ENCODE measurements around the gene JAKMIP2.

Gene JAKMIP2

DNA sequence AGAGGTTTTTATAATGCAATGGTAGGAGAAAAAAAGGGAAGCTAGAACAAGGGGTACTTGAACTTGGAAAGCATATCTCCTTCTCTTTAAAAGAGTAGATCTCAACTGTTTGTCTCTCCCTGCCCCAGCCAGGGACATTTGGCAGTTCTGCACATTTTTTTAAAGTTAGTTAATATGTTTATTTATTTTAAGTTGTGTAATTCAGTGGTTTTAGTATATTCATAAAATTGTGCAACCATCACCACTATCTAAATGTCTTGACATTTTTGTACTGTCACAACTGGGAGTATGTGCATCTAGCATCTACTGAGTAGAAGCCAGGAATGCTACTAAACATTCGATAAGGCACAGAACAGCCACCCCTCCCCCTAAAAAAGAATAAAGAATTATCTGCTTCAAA is 169.2 kb downstream of the JAKMIP2 start:
- Histone ChIP-seq H3K9me3 (no peaks in the 10 kb centered on the region), H3K4me3 (ENCODE audit: low read depth in 1 of 2, low read length in 1 of 2) (no peak overlapping the region), H3K4me1 (ENCODE audit: control insufficient read depth in 1 of 2, insufficient read depth in 1 of 2, low read depth in 1 of 2, low read length in 1 of 2) (no peaks in the 10 kb centered on the region), H3K27ac (no peak overlapping the region), H3K27me3 (no peaks in the 10 kb centered on the region), H3K36me3 (no peaks in the 10 kb centered on the region)
- TF ChIP-seq, protein P1, sequence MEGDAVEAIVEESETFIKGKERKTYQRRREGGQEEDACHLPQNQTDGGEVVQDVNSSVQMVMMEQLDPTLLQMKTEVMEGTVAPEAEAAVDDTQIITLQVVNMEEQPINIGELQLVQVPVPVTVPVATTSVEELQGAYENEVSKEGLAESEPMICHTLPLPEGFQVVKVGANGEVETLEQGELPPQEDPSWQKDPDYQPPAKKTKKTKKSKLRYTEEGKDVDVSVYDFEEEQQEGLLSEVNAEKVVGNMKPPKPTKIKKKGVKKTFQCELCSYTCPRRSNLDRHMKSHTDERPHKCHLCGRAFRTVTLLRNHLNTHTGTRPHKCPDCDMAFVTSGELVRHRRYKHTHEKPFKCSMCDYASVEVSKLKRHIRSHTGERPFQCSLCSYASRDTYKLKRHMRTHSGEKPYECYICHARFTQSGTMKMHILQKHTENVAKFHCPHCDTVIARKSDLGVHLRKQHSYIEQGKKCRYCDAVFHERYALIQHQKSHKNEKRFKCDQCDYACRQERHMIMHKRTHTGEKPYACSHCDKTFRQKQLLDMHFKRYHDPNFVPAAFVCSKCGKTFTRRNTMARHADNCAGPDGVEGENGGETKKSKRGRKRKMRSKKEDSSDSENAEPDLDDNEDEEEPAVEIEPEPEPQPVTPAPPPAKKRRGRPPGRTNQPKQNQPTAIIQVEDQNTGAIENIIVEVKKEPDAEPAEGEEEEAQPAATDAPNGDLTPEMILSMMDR (IDR thresholded peaks at IDR 0.05): no peak

GRCh38 chr5:147611483-147611882 is 171.0 kb downstream of the JAKMIP2 start:
- Histone ChIP-seq H3K9me3 (no peaks in the 10 kb centered on the region), H3K27ac (no peak overlapping the region), H3K4me3 (ENCODE audit: low read depth in 1 of 2, low read length in 1 of 2) (no peak overlapping the region), H3K36me3 (no peaks in the 10 kb centered on the region), H3K4me1 (ENCODE audit: control insufficient read depth in 1 of 2, insufficient read depth in 1 of 2, low read depth in 1 of 2, low read length in 1 of 2) (no peaks in the 10 kb centered on the region), H3K27me3 (no peaks in the 10 kb centered on the region)
- TF ChIP-seq, protein P1 (IDR thresholded peaks at IDR 0.05): no peak

- no peak overlapping the region for H3K4me3 ChIP-seq (ENCODE audit: low read depth in 1 of 2, low read length in 1 of 2)
- no peaks in the 10 kb centered on the region for H3K36me3 ChIP-seq
- H3K9me3 ChIP-seq: no peaks in the 10 kb centered on the region
- no peaks in the 10 kb centered on the region for H3K27me3 ChIP-seq
- TF ChIP-seq, protein P1 (IDR thresholded peaks at IDR 0.05): no peak
- no peak overlapping the region for H3K27ac ChIP-seq
- H3K4me1 ChIP-seq (ENCODE audit: control insufficient read depth in 1 of 2, insufficient read depth in 1 of 2, low read depth in 1 of 2, low read length in 1 of 2): no peaks in the 10 kb centered on the region
Measured at GRCh38 chr5:147610798-147611197, 171.7 kb downstream of the JAKMIP2 start.

DNA sequence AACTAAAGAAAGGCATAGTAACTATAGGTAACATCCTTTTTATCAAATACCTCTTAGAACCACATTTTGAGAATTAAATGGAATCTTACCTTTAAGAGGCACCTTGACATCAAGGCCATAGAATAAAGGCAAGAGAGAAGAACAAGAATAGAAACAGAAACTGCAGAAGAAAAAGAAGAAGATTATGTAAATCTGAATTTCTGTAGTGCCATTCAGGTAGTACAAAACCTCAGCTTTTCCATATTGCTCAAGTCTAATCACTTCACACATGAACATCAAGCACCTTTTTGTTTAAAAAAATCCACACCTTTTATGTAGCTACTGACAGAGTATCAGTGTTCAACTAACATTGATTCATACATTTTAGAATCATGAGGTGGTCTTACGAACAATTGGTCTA is 180.9 kb downstream of the JAKMIP2 start:
- TF ChIP-seq, protein P1 (IDR thresholded peaks at IDR 0.05): no peak
- no peak overlapping the region for H3K4me3 ChIP-seq (ENCODE audit: low read depth in 1 of 2, low read length in 1 of 2)
- no peaks in the 10 kb centered on the region for H3K9me3 ChIP-seq
- no peak overlapping the region for H3K27ac ChIP-seq
- no peaks in the 10 kb centered on the region for H3K27me3 ChIP-seq
- no peaks in the 10 kb centered on the region for H3K36me3 ChIP-seq
- no peaks in the 10 kb centered on the region for H3K4me1 ChIP-seq (ENCODE audit: control insufficient read depth in 1 of 2, insufficient read depth in 1 of 2, low read depth in 1 of 2, low read length in 1 of 2)

GRCh38 chr5:147591120-147591519 is 191.4 kb downstream of the JAKMIP2 start:
- TF ChIP-seq, protein P1 (IDR thresholded peaks at IDR 0.05): no peak
- Histone ChIP-seq H3K4me1 (ENCODE audit: control insufficient read depth in 1 of 2, insufficient read depth in 1 of 2, low read depth in 1 of 2, low read length in 1 of 2) (no peaks in the 10 kb centered on the region), H3K9me3 (no peaks in the 10 kb centered on the region), H3K27me3 (no peaks in the 10 kb centered on the region), H3K27ac (no peak overlapping the region), H3K36me3 (no peaks in the 10 kb centered on the region), H3K4me3 (ENCODE audit: low read depth in 1 of 2, low read length in 1 of 2) (no peak overlapping the region)

DNA sequence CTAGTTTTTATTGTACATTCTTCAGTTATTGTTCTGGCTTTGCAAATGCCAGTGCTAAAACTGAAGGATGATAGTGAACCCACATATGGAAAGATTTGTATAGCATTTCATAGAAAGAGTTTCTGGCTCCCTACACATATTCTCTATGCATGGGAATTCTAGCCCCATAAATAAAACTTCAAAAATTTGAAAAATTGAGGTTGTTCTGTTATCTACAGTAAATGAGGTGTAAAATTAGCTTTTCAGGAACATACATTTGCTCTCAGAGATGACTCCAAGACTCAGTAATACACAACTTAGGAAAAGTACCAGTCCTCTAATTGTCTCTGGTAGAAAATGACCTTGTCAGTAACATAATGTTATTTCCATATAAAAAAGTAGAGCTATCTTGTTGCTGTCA is 192.4 kb downstream of the JAKMIP2 start:
- H3K4me3 ChIP-seq (ENCODE audit: low read depth in 1 of 2, low read length in 1 of 2): no peak overlapping the region
- no peaks in the 10 kb centered on the region for H3K9me3 ChIP-seq
- no peaks in the 10 kb centered on the region for H3K27me3 ChIP-seq
- H3K36me3 ChIP-seq: no peaks in the 10 kb centered on the region
- H3K27ac ChIP-seq: no peak overlapping the region
- TF ChIP-seq, protein P1 (IDR thresholded peaks at IDR 0.05): no peak
- no peaks in the 10 kb centered on the region for H3K4me1 ChIP-seq (ENCODE audit: control insufficient read depth in 1 of 2, insufficient read depth in 1 of 2, low read depth in 1 of 2, low read length in 1 of 2)

Data from neutrophil (primary cell).